Psoas muscle (tissue), 8 donors: ENCODE measurements around the gene MYOZ2. TPM values are rescaled to one million over a fixed set of nuclear protein-coding genes. Genes with fewer than 3 reads are reported as not detected.

Source experiments
- ATAC-seq, 4 donors: fragments of 200-7000 bp; cut with Tn5 transposase; one replicate each; pipeline ENCODE4 v1.9.1; 2020; ENCODE audit warnings: moderate library complexity in 3 of 4, mild to moderate bottlenecking in 2 of 4
- DNase-seq, 2 donors: peaks; one replicate each; pipeline ENCODE4 v3.0.0-alpha.2; 2020
- H3K27ac ChIP-seq: fragments of 200-600 bp; one replicate; pipeline ENCODE4 v1.8.0; 2022
- H3K27me3 ChIP-seq, 3 donors: fragments of 200-600 bp in 1 of 3; one replicate each; pipeline versions ENCODE4 v1.6.1 to v1.8.0; 2013 to 2022; ENCODE audit warnings: low read length in 2 of 3, mild to moderate bottlenecking in 2 of 3, moderate library complexity in 1 of 3; ENCODE audit not compliant: insufficient read depth in 3 of 3
- H3K36me3 ChIP-seq, 2 donors: fragments of 200-600 bp in 1 of 2; one replicate each; pipeline versions ENCODE4 v1.6.1 to v1.8.0; 2013 to 2022; ENCODE audit warnings: low read depth in 1 of 2, mild to moderate bottlenecking in 1 of 2, moderate library complexity in 1 of 2; ENCODE audit not compliant: insufficient read depth in 1 of 2
- H3K4me1 ChIP-seq: fragments of 200-600 bp; one replicate; pipeline ENCODE4 v1.8.0; 2022
- H3K4me3 ChIP-seq: fragments of 200-600 bp; one replicate; pipeline ENCODE4 v1.8.0; 2022; ENCODE audit warnings: mild to moderate bottlenecking
- H3K9me3 ChIP-seq: fragments of 200-600 bp; one replicate; pipeline ENCODE4 v1.8.0; 2022
- WGBS, 3 donors: extraction: QIAGEN DNeasy Blood & Tissue Kit; methylation state at CpG; one replicate each; pipeline versions ENCODE4 v1.1.6 to v1.1.7; 2013; 5-methylcytosine and 5-hydroxymethylcytosine counted together
- intact Hi-C, 2 donors: fragments of 100-400 bp; cut with DNase I; formaldehyde crosslinking; loops; one replicate each; pipeline versions ENCODE4 v1.11.0 to v1.14.2; 2022
- polyA plus RNA-seq, 3 donors: library from polyadenylated mRNA; stranded (reverse); fragments of 200-250 nt; gene quantifications; one replicate each; pipeline ENCODE4 v1.2.3, GENCODE V29; 2013
- total RNA-seq, 4 donors: library from RNA; stranded (reverse); fragmentation: NEBNext Ultra II Directional in 2 of 4; extraction: Animal tissue kit (Norgen Biotek cat#: 25700) in 2 of 4; gene quantifications; one replicate each; pipeline versions ENCODE4 v1.2.1 to v1.2.4, GENCODE V29; 2021 to 2023
- TF ChIP-seq, protein P1 (sequence below): fragments of 200-600 bp; IDR thresholded peaks from one replicate; pipeline ENCODE4 v1.8.0; 2022; ENCODE audit warnings: antibody characterized with exemption
- donor health status: healthy with polysubstance abuse.
- donor health status: DM: no; HTN: no; CAD: no; lungs with moderate emphysema.
- donor health status: Bipolar disorder and iron deficiency.
- donor health status: healthy.
- donor health status: DM: yes; HTN: yes; CAD: no.
- donor health status: DM: no; HTN: no; CAD: no.
- donor health status: DM: no; HTN: no; CAD: no.
- donor health status: DM: yes; HTN: yes; CAD: no.

Gene MYOZ2
- total and polyA plus RNA-seq, 7 donors: 55.1 to 469 (median 204) TPM

DNA sequence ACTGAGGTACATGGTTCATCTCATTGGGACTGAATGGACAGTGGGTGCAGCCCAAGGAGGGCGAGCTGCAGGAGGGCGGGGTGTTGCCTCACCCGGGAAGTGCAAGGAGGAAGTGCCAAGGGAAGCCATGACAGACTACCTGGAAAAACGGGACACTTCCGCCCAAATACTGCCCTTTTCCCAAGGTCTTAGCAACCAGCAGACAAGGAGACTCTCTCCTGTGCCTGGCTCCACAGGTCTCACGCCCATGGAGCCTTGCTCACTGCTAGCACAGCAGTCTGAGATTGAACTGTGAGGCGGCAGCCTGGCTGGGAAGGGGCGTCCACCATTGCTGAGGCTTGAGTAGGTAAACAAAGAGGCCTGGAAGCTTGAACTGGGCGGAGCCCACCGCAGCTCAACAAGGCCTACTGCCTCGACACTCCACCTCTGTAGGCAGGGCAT, 62.2 kb downstream of the MYOZ2 start:
- intact Hi-C loops: no loop called here
- no peaks in the 10 kb centered on the region for H3K9me3 ChIP-seq
- ATAC-seq: no peak
- H3K27ac ChIP-seq: no peak overlapping the region
- H3K4me1 ChIP-seq: no peaks in the 10 kb centered on the region
- DNase-seq: peak in 1 of 2 donors; percentile 32
- H3K36me3 ChIP-seq: no peaks in the 10 kb centered on the region
- WGBS, 3 donors: 92 to 95% (median 94%) methylated on average over 11 of the region's 11 CpGs
- no peak overlapping the region for H3K4me3 ChIP-seq
- TF ChIP-seq, protein P1, sequence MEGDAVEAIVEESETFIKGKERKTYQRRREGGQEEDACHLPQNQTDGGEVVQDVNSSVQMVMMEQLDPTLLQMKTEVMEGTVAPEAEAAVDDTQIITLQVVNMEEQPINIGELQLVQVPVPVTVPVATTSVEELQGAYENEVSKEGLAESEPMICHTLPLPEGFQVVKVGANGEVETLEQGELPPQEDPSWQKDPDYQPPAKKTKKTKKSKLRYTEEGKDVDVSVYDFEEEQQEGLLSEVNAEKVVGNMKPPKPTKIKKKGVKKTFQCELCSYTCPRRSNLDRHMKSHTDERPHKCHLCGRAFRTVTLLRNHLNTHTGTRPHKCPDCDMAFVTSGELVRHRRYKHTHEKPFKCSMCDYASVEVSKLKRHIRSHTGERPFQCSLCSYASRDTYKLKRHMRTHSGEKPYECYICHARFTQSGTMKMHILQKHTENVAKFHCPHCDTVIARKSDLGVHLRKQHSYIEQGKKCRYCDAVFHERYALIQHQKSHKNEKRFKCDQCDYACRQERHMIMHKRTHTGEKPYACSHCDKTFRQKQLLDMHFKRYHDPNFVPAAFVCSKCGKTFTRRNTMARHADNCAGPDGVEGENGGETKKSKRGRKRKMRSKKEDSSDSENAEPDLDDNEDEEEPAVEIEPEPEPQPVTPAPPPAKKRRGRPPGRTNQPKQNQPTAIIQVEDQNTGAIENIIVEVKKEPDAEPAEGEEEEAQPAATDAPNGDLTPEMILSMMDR: no peak
- H3K27me3 ChIP-seq: no peaks in the 10 kb centered on the region

DNA sequence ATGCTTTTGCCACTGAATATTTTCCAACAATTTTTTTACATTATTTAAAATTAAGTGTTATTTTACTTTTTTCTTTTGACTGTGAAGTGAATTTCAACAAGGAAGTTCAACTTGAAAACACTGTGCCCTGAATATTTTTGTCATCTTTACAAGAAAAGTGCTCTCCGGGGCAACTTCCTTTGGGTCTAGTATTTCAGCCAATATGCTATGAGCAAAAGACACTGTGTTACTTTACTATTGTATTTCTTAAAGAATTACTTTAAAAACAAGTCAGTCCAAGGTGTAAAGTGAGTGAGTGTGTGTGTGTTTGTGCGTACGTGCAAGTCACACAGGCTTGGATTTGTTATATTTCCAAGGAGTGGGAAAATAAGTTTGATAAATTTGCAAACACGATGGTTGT, 69.3 kb downstream of the MYOZ2 start:
- Histone ChIP-seq H3K4me3 (peak overlapping the region; percentile 27), H3K4me1 (peaks cover 8% of the 10 kb centered on the region), H3K27me3 (no peaks in the 10 kb centered on the region), H3K27ac (peak overlapping the region; percentile 39), H3K9me3 (no peaks in the 10 kb centered on the region), H3K36me3 (no peaks in the 10 kb centered on the region)
- intact Hi-C loops: loop anchor here in 1 of 2 donors (10.0 kb wide), 1 partner anchor 60 kb away; no protein-coding TSS in a partner anchor
- TF ChIP-seq, protein P1: no peak
- no peak for DNase-seq
- ATAC-seq: peak in 2 of 4 donors; percentile 33 to 43
- WGBS, 3 donors: 32 to 70% (median 42%) methylated on average over 4 of the region's 4 CpGs

DNA sequence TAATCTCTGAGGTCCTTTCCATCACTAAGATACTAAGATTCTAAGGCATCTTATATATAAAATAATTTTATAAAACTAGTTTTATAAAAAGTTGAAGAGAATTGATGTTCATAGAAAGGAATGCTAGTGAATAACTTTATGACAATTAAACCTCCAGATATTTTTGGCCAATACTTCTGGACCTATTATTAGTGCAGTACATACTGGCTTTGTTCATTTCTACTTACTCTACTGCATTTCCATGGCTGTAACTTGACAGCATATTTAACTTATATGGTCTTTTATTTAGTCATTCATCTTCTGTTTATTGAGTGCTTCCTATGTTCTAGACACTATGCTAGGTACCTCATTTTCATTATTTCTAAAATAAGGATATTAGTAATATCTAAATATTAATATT, 70.1 kb downstream of the MYOZ2 start:
- H3K4me3 ChIP-seq: no peak overlapping the region
- H3K36me3 ChIP-seq: no peaks in the 10 kb centered on the region
- no peaks in the 10 kb centered on the region for H3K27me3 ChIP-seq
- no peaks in the 10 kb centered on the region for H3K9me3 ChIP-seq
- peaks cover 8% of the 10 kb centered on the region for H3K4me1 ChIP-seq
- TF ChIP-seq, protein P1: no peak
- intact Hi-C loops: loop anchor here in 1 of 2 donors (10.0 kb wide), 1 partner anchor 61 kb away; no protein-coding TSS in a partner anchor
- no peak overlapping the region for H3K27ac ChIP-seq
- DNase-seq: no peak
- ATAC-seq: no peak

GRCh38 chr4:119206178-119206577, 70.5 kb downstream of the MYOZ2 start:
- 18 to 41% (median 31%) methylated on average over 1 of the region's 1 CpG for WGBS, 3 donors
- TF ChIP-seq, protein P1: no peak
- DNase-seq: no peak
- peak in 2 of 4 donors; percentile 41 to 62 for ATAC-seq
- Histone ChIP-seq H3K4me1 (peaks cover 8% of the 10 kb centered on the region), H3K27ac (no peak overlapping the region), H3K4me3 (no peak overlapping the region), H3K27me3 (no peaks in the 10 kb centered on the region), H3K9me3 (no peaks in the 10 kb centered on the region), H3K36me3 (no peaks in the 10 kb centered on the region)
- intact Hi-C loops: loop anchor here in 1 of 2 donors (10.0 kb wide), 1 partner anchor 61 kb away; no protein-coding TSS in a partner anchor

DNA sequence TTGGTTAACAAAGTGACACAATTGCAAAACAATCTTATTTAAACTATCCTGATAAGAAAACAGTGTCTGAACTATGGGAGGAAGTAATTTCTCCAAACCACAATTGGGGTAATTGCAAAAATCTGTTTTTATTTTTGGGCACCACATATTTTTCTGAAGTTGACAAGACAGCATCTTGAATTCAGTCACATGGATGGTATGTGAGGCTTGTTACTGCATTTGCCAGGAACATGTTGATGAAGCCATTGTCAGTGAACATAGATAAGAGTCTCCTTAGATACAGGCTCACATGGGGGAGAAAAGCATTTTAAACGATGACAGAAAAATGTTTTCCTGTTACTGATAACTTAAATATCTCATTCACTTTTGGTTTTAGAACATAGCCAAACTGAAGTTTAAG, 71.4 kb downstream of the MYOZ2 start:
- Histone ChIP-seq H3K27me3 (no peaks in the 10 kb centered on the region), H3K9me3 (no peaks in the 10 kb centered on the region), H3K36me3 (no peaks in the 10 kb centered on the region), H3K4me3 (no peak overlapping the region), H3K4me1 (peaks cover 8% of the 10 kb centered on the region), H3K27ac (no peak overlapping the region)
- TF ChIP-seq, protein P1: no peak
- DNase-seq: no peak
- ATAC-seq: no peak
- intact Hi-C loops: loop anchor here in 1 of 2 donors (10.0 kb wide), 1 partner anchor 62 kb away; no protein-coding TSS in a partner anchor
- WGBS, 3 donors: 36 to 42% (median 42%) methylated on average over 1 of the region's 1 CpG
